H1 (cell line): ENCODE data around the gene EEF1AKMT3. TPM values are rescaled to one million over a fixed set of nuclear protein-coding genes. Genes with fewer than 3 reads are reported as not detected.

Experiments
- BRCA1 ChIP-seq: IDR thresholded peaks from 2 replicates; pipeline ENCODE4 v1.6.1; 2012; ENCODE audit warnings: low read depth, low read length, improper control_type of control experiment
- EZH2 ChIP-seq: fragments of 200-600 bp; sonication (generic); IDR thresholded peaks from 2 replicates; pipeline ENCODE4 v1.7.1; 2012; ENCODE audit warnings: low read depth, mild to moderate bottlenecking, moderate library complexity, low read length, inconsistent platforms; ENCODE audit not compliant: severe bottlenecking
- KDM4A ChIP-seq: IDR thresholded peaks from one replicate; pipeline ENCODE4 v1.7.1; 2012; ENCODE audit warnings: low read depth, mild to moderate bottlenecking, moderate library complexity, low read length, inconsistent platforms; ENCODE audit not compliant: severe bottlenecking
- KDM5A ChIP-seq: fragments of 200-600 bp; IDR thresholded peaks from 2 replicates; pipeline ENCODE4 v1.7.1; 2012; ENCODE audit warnings: mild to moderate bottlenecking, low read length, inconsistent platforms, mixed read lengths
- NANOG ChIP-seq: IDR thresholded peaks from 2 replicates; pipeline ENCODE4 v1.6.1; 2011; ENCODE audit warnings: low read length, low read depth, mild to moderate bottlenecking, inconsistent platforms; ENCODE audit not compliant: insufficient read depth, poor library complexity, severe bottlenecking
- PHF8 ChIP-seq: fragments of 200-600 bp; sonication (generic); conservative IDR thresholded peaks from 2 replicates; pipeline ENCODE4 v1.7.1; 2012; ENCODE audit warnings: low read depth, mild to moderate bottlenecking, inconsistent platforms, low read length, moderate library complexity
- SIN3A ChIP-seq, 2 experiments: IDR thresholded peaks in 1 of 2; conservative IDR thresholded peaks in 1 of 2; 2 replicates each; pipeline ENCODE4 v1.6.1; 2011 to 2012; ENCODE audit warnings: low read length in 2 of 2, improper control_type of control experiment in 1 of 2, low read depth in 1 of 2, mild to moderate bottlenecking in 1 of 2
- polyA plus RNA-seq, 7 experiments: library from polyadenylated mRNA; depleted of rRNA in 3 of 7; stranded (reverse) in 5 of 7; unstranded in 2 of 7; fragments of >200 nt in 5 of 7; fragments of 200-250 nt in 2 of 7; gene quantifications; 1 replicate in 5 of 7; 2 replicates in 1 of 7; 4 replicates in 1 of 7; pipeline versions ENCODE4 v1.2.1 to v1.2.3, GENCODE V29; 2011 to 2013; ENCODE audit warnings: missing spikeins in 2 of 7, mixed read lengths in 2 of 7
- total RNA-seq: library from RNA; stranded (reverse); fragmentation: NEBNext Ultra II Directional; extraction: Animal tissue kit (Norgen Biotek cat#: 25700); gene quantifications from 2 replicates; pipeline ENCODE4 v1.2.1, GENCODE V29; 2021
- TF ChIP-seq, protein P1 (sequence below): fragments of 300-600 bp; sonication (generic); IDR thresholded peaks from 2 replicates; pipeline ENCODE4 v1.7.1; 2012; ENCODE audit warnings: low read length, moderate library complexity, mild to moderate bottlenecking, inconsistent platforms; ENCODE audit not compliant: insufficient replicate concordance

EEF1AKMT3 gene
- total and polyA plus RNA-seq, 2 of the 8 experiments (the other 6 are each of a cell fraction or from before 2014, with no cell fraction given) = 3.1 to 4.4 TPM

DNA sequence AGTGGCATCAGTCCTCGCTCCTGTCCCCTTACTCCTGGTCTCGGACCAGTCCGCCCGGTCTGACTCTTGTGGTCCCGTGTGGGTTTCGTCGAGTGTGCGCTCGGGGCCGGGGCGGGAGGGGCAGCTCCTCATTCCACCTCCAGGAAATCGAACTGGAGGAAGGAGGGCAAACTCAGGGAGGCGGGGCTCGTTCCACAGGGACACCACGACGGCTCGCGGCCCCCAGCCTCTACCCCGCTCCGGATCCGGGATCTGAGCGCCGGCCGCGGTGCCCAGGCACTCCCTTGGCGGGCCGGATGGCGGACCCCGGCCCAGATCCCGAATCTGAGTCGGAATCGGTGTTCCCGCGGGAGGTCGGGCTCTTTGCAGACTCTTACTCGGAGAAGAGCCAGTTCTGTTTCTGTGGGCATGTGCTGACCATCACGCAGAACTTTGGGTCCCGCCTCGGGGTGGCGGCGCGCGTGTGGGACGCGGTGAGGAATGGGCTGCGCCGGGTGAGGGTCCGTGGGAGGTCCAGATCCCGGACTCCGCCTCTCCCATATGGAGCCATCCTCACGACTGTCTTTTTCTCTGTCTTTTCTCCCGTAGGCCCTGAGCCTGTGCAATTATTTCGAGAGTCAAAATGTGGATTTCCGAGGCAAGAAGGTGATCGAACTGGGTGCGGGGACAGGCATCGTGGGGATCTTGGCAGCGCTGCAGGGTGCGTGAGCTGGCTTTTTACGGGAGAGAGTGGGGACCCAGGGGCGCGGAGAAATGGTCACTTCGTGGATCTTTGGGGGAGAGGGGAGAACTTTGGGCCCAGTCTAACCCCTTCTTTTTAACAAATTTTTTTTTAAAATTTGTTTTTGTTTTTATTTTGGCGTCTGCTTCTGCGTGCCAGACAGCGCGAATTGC, at the start of gene EEF1AKMT3 (continued):
- TF ChIP-seq, protein P1, sequence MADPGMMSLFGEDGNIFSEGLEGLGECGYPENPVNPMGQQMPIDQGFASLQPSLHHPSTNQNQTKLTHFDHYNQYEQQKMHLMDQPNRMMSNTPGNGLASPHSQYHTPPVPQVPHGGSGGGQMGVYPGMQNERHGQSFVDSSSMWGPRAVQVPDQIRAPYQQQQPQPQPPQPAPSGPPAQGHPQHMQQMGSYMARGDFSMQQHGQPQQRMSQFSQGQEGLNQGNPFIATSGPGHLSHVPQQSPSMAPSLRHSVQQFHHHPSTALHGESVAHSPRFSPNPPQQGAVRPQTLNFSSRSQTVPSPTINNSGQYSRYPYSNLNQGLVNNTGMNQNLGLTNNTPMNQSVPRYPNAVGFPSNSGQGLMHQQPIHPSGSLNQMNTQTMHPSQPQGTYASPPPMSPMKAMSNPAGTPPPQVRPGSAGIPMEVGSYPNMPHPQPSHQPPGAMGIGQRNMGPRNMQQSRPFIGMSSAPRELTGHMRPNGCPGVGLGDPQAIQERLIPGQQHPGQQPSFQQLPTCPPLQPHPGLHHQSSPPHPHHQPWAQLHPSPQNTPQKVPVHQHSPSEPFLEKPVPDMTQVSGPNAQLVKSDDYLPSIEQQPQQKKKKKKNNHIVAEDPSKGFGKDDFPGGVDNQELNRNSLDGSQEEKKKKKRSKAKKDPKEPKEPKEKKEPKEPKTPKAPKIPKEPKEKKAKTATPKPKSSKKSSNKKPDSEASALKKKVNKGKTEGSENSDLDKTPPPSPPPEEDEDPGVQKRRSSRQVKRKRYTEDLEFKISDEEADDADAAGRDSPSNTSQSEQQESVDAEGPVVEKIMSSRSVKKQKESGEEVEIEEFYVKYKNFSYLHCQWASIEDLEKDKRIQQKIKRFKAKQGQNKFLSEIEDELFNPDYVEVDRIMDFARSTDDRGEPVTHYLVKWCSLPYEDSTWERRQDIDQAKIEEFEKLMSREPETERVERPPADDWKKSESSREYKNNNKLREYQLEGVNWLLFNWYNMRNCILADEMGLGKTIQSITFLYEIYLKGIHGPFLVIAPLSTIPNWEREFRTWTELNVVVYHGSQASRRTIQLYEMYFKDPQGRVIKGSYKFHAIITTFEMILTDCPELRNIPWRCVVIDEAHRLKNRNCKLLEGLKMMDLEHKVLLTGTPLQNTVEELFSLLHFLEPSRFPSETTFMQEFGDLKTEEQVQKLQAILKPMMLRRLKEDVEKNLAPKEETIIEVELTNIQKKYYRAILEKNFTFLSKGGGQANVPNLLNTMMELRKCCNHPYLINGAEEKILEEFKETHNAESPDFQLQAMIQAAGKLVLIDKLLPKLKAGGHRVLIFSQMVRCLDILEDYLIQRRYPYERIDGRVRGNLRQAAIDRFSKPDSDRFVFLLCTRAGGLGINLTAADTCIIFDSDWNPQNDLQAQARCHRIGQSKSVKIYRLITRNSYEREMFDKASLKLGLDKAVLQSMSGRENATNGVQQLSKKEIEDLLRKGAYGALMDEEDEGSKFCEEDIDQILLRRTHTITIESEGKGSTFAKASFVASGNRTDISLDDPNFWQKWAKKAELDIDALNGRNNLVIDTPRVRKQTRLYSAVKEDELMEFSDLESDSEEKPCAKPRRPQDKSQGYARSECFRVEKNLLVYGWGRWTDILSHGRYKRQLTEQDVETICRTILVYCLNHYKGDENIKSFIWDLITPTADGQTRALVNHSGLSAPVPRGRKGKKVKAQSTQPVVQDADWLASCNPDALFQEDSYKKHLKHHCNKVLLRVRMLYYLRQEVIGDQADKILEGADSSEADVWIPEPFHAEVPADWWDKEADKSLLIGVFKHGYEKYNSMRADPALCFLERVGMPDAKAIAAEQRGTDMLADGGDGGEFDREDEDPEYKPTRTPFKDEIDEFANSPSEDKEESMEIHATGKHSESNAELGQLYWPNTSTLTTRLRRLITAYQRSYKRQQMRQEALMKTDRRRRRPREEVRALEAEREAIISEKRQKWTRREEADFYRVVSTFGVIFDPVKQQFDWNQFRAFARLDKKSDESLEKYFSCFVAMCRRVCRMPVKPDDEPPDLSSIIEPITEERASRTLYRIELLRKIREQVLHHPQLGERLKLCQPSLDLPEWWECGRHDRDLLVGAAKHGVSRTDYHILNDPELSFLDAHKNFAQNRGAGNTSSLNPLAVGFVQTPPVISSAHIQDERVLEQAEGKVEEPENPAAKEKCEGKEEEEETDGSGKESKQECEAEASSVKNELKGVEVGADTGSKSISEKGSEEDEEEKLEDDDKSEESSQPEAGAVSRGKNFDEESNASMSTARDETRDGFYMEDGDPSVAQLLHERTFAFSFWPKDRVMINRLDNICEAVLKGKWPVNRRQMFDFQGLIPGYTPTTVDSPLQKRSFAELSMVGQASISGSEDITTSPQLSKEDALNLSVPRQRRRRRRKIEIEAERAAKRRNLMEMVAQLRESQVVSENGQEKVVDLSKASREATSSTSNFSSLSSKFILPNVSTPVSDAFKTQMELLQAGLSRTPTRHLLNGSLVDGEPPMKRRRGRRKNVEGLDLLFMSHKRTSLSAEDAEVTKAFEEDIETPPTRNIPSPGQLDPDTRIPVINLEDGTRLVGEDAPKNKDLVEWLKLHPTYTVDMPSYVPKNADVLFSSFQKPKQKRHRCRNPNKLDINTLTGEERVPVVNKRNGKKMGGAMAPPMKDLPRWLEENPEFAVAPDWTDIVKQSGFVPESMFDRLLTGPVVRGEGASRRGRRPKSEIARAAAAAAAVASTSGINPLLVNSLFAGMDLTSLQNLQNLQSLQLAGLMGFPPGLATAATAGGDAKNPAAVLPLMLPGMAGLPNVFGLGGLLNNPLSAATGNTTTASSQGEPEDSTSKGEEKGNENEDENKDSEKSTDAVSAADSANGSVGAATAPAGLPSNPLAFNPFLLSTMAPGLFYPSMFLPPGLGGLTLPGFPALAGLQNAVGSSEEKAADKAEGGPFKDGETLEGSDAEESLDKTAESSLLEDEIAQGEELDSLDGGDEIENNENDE = no peak
- TF ChIP-seq PHF8 (no peak), EZH2 (no peak), SIN3A (conservative IDR thresholded peaks at IDR 0.05 in 1 of 2, IDR thresholded peaks at IDR 0.05 in 1 of 2; ENCODE audit: low read depth in 1 of 2, low read length in 2 of 2) (no peak), BRCA1 (no peak), KDM5A (no peak), NANOG (no peak), KDM4A (peak; percentile 79)
